CD4-positive, alpha-beta T cell treated with Interleukin-6 at 100 ng/mL for 8 hours (primary cell): ENCODE data around the gene ITGB6.
"Not testable (repeated sequence)": the region's sequence is repeated elsewhere in the genome, so short reads cannot be mapped to it uniquely, and the experiment has no call there.

Experiments
- DNase-seq: peaks from one replicate; pipeline ENCODE4 v3.0.0-alpha.2; 2020; ENCODE audit warnings: mixed read lengths, low spot score

The ITGB6 gene

GRCh38 chr2:160181146-160181836 lies 18.8 kb downstream of the ITGB6 start:
- DNase-seq, result peak; percentile 48

- DNase-seq, result not testable (repeated sequence)
Measured at GRCh38 chr2:160180690-160181089, 19.4 kb downstream of the ITGB6 start.

GRCh38 chr2:160180172-160180571 lies 19.9 kb downstream of the ITGB6 start:
- DNase-seq, result no peak

GRCh38 chr2:160175169-160176134 lies 24.6 kb downstream of the ITGB6 start:
- DNase-seq, result no peak

GRCh38 chr2:160174322-160174721 lies 25.8 kb downstream of the ITGB6 start:
- no peak for DNase-seq

DNA sequence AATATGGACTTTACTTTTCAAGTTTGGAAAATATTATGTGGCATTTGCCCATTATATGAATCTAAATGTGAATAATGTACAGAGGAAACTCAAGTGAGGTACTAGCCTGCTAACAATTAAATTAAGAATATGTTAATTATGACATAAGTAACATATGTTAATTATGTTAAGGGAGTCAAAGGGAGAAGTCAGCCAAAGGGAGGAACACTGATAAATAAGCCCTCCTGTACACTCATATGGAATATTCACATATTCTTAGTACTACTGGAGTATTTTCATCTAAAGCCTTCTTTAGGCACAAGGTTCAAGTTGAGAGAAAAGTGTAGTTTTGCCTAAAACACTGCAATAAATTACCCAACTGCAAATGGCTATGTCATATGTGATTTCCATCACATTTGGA lies 30.1 kb downstream of the ITGB6 start:
- no peak for DNase-seq

- DNase-seq, result no peak
Measured at GRCh38 chr2:160169471-160169870, 30.6 kb downstream of the ITGB6 start.

DNA sequence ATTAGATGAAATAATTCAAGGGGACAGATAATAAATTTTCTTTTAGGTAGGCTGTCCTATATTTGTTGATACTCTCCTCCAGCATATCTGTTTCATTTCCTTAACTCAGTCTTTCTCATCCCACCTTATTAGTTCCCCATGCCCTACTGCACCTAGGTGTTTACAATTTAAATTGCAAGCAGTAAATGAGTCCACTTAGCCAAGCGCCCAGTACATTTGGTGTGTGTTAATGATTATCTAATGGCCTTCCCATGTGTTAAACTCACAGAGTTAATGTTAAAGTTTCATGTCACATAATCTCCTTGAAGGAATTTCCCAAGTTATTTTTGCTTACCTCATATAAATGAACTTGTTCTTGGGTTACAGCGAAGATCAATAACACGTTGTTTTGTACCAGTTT lies 31.2 kb downstream of the ITGB6 start:
- DNase-seq, result no peak

DNA sequence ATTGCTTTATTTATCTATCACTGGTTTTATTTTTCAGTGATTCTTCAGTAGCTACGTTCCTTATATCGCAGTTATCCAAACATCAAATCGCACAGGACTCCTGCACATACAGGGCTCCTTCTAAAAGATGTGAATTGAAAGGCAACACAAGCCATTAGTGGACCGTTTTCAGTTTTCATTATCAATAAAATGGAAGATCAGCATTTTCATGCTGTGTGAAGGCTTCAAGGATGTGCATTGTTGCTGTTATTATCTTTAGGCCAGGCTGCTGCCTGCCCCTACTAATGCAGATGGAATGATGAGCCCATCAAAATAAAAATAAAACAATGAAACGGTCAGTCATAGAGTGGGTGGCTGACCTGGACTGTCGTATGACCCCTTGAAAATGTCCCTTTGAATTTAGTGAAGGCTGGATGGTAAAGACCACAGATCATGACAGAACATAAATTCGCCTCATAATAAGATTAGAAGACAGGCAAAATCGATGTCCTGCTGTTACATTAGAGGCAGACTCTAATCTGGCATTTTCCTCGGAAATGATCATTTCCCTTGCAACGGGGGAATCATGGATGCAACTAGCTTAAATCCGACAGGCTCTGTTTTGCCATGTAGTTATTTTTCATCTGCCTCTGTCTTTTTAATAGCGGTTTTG lies 32.9 kb downstream of the ITGB6 start:
- no peak for DNase-seq

GRCh38 chr2:160165996-160166395 lies 34.1 kb downstream of the ITGB6 start:
- no peak for DNase-seq

- DNase-seq, result no peak
Measured at GRCh38 chr2:160165081-160165480, 35.0 kb downstream of the ITGB6 start.

DNA sequence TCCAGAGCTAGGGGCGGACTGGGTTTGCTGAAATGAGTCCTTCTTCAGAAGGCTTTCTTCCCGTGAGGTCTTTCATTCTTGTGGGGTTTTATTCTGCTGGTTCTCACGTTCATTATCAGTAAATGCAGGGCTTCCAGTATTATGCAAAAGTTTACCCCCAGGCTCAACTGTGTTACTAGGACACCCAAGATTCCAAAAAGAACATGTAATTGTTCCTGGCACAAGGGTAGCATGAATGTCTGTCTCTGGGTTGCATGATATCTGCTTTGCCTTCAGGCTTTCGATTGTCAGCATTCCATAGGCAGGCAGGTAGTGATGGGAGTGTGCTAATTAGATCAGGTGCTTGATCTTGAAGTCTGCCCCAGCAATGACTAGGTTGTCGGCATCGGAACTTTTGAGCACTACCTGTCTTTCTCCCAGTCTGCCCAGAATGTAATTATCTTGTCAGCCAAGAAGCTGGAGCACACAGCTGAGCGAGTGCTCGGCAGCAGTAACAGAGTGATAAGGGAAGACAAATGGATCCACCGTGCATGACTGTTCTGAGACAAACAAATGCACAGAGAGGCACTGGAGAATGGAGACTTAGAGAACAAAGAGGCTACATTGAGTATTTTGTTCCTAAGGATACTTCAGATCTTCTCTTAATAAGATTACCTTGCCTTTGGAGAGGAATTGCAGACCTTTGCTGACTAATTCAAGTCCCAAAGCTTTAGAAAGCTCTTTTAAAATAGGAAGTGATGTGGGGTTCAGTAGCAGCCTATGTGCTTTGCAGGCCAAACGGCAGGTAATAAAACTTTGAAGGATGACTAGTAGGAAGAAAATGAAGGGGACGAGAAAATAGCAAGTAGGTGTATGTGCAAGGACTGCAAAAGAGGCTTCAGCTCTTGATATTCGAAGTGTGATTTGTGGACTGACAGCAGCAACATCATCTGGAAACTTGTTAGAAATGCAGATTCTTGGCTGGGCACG lies 41.9 kb downstream of the ITGB6 start:
- no peak for DNase-seq

DNA sequence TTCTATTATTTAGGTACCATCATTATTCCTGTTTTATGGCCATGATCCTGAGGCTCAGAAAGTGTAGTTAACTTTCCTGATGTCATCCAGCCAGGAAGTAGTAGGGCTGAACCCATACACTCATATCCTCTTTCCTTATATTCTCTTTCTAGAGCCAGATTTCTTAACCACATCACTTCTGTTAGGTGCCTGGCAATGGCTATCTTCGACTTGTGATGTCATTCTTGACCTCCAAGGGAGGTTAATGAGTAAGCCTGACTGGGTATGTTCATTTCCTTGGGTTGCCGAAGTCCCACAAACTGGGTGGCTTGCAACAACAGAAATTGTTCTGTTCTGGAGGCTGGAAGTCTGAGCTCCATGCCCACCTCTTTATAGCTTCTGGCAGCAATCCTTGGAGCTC lies 43.4 kb downstream of the ITGB6 start:
- no peak for DNase-seq

DNA sequence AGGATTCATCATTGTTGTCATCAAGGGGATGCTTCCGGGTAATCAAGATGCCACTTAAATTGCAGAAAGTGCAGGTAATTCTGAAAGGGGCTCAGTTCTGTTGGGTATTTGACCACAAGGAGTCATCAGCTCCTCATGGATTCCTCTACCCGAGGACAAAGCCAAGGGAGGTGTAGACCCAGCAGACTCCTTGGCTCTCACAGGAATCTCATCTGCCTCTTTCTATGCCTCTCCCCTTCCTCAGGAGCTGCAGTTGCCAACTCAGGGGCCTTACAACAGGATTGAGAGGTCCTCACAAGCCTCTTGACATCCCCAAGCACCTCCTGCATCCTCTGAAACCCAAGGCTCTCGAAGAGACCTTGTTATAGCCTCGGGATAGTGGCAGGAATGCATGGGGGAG lies 44.0 kb downstream of the ITGB6 start:
- DNase-seq, result no peak

DNA sequence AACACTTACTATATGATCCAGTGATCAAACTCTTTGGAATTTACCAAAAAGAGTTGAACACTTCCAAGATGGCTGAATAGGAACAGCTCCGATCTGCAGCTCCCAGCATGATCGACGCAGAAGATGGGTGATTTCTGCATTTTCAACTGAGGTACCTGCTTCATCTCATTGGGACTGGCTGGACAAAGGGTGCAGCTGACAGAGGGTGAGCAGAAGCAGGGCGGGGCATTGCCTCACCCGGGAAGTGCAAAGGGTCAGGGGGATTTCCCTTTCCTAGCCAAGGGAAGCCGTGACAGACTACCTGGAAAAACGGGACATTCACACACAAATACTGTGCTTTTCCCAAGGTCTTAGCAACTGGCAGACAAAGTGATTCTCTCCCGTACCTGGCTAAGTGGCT lies 51.7 kb downstream of the ITGB6 start:
- not testable (repeated sequence) for DNase-seq

DNA sequence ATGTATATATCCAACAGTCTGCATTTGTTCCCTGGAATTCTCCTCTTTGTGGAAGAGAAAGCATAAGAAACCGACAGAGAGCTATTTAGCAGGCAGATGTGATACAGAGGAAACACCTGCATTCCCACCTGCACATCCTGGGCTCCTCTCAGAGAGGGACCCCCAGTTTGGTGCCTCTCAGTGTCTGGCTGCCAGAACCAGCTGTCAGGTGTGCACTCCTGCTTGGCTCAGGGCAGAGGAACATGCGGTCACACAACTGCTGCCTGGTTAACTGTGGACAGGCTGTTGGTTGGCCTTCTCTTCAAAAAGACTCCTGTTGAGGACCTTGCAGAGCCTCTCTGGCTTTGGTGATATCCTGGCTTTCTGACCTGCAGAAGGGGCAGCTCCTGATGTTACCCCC lies 54.6 kb downstream of the ITGB6 start:
- DNase-seq, result no peak

DNA sequence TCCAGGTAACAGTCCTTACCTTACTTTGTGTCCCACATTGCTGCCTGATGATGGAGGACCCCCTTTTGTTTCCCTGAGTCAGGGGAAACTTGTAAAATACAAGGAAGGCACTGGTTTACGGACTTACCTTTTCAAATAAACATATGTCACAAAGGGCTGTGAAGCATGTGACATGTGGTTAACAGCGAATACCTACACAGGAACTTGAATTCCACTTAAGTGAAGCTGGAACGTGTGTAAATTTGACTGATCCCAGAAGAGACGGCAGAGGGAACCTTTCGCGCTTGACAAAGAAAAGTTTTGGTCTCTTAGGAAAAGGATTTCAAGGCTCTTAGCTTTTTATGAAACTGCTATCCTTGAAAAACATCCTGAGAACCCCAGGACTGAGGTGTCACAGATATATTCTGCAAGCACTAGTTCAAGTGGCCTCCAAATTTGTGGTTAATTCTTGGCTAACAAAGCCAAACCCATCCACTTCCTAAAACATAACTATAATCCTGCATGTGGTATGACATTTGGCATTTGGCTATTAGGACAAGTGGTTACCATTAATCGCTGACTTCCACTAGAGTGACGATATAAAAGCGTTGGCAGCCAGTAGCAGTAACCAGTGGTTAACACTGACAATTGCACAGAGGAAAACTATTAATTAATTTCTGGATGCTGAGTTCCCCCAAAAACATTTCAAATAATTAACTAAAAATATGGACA lies 55.6 kb downstream of the ITGB6 start:
- no peak for DNase-seq

DNA sequence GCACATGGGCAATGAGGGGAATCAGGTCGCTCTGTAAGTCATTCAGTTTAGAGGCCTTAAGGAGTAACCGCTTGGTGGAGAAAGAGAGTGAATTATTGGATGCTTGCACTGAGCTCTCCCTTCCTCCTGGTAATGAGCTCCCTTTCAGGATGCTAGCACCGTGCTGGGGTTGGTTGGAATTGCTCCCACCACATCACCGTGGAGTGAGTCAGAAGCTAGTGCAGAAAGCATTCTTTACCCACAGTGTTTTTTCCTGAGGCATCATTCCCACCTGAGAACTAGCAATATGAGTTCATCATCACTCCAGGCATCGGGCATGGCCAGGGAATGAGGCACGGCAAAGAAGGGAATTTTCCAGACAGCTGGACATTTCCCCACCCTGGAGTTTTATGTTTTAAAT lies 57.6 kb downstream of the ITGB6 start:
- no peak for DNase-seq

DNA sequence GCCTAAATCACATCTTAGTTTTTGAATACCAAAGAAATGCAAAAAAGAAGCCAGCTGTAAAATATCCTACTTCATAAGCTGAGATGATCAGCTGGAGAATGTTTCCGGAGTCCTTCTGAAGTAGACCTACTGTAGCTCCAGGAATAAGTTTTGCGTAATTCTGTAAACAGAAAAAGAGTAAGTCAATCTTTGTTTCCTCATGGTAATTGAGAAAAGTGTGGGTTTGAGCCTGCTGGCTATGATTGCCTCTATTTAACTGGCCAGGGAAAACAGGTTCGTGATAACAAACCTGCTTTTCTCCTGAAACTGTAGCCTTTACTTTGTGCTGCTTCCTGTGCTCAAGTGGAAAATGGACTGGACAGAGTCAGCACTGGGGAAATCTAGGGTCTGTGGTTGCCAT lies 58.2 kb downstream of the ITGB6 start:
- DNase-seq, result no peak

DNA sequence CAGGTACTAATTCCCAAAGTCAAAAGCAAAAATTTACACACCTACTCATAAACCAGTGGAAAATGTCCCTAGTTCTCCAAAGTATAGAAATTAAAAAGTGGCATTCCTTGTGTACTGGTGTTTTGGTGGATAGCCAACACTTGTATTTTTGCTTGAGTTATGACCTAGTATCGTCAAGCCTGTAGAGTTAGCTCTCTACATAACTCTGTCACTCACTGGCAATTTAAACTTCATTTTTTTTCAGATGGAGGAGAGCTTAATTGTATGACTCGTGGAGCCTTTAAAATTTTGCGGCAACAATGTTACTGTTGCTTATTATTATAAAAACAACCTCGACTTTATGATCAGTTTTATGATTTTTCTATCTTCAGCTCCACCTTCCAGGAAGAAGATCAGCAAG lies 58.7 kb downstream of the ITGB6 start:
- no peak for DNase-seq

DNA sequence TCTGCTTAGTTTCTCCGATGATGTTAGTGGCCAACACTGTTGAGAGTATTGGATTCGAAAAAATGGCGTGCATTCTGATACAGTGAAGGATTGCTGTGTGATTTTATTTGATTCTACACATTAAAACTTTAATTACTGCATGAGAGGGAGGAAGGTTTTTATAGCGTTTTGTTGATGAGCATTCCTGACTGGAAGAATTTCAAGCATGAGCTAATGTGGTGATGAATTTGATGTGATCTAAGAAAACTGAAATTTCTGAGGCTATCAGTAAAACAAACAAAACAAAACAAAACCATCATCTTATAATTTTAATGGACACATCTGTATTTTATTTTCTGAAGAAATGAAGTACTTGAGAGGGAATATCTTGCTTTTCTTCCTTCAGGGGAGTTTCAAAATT lies 59.6 kb downstream of the ITGB6 start:
- no peak for DNase-seq
